Measurements from ENCODE around the gene STK24. TPM values are rescaled to one million over a fixed set of nuclear protein-coding genes. Genes with fewer than 3 reads are reported as not detected.

STK24 gene
- total RNA-seq, 2 donors from 2014 or later = 50.8 to 80.3 TPM

DNA sequence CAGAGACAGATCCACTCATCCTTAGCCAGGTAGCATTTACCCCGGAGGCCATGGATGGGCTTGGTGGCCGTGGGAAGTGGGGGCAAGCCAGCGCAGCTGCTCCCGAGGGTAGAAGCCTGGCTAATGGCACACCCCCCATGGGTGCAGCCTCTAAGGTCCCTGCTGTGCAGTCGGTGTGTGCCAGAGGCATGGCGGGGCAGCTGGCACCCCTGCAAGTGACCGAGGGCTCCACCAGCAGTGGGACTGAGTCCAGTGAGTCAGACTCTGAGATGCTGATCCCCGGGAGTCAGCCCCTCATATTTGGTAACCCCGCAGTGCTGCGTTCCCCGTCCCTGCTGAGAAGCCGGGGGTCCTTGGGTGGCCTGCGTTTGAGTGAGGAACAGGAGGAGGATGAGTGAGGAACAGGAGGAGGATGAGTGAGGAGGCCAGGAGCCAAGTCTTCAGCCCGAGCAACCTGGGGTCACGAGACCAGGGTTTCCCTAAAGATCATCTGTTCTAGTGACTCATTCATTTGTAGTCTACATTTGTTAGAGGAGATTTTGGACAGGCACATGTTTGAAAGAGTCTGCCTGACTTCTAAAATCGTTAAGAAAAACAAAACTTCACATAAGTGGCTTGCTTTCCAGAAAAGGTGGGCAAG, 180.7 kb downstream of the STK24 start:
- no peaks in the 10 kb centered on the region for H3K27me3 ChIP-seq (replicated peaks; ENCODE audit: insufficient read depth)
- no peaks in the 10 kb centered on the region for H3K9me3 ChIP-seq

More for the DNA sequence above, 180.7 kb downstream of the STK24 start:
- Histone ChIP-seq H3K4me1 (ENCODE audit: control insufficient read depth in 1 of 2, low read depth in 2 of 2) (no peaks in the 10 kb centered on the region), H3K4me3 (no peak overlapping the region), H3K27ac (no peak overlapping the region), H3K36me3 (no peaks in the 10 kb centered on the region)
- ATAC-seq (ENCODE audit: insufficient number of reproducible peaks, low FRiP score, low read depth) = no peak
- TF ChIP-seq, protein P1, sequence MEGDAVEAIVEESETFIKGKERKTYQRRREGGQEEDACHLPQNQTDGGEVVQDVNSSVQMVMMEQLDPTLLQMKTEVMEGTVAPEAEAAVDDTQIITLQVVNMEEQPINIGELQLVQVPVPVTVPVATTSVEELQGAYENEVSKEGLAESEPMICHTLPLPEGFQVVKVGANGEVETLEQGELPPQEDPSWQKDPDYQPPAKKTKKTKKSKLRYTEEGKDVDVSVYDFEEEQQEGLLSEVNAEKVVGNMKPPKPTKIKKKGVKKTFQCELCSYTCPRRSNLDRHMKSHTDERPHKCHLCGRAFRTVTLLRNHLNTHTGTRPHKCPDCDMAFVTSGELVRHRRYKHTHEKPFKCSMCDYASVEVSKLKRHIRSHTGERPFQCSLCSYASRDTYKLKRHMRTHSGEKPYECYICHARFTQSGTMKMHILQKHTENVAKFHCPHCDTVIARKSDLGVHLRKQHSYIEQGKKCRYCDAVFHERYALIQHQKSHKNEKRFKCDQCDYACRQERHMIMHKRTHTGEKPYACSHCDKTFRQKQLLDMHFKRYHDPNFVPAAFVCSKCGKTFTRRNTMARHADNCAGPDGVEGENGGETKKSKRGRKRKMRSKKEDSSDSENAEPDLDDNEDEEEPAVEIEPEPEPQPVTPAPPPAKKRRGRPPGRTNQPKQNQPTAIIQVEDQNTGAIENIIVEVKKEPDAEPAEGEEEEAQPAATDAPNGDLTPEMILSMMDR (IDR thresholded peaks at IDR 0.05) = no peak
- no peak for DNase-seq (ENCODE audit: low spot score)

Other genes starting within 250 kb of the STK24 start
- not detected for gene SLC15A1, start 175.6 kb upstream of the STK24 start, total RNA-seq